MG63 (cell line): ENCODE measurements around the gene ZC2HC1B. TPM values are rescaled to one million over a fixed set of nuclear protein-coding genes. Genes with fewer than 3 reads are reported as not detected.
A peak's percentile ranks its signal among the peaks of the same experiment; 100 is the strongest.

ENCODE experiments used
- DNase-seq: peaks from one replicate; pipeline ENCODE4 v3.0.0-alpha.2; 2020
- H3K27me3 ChIP-seq: fragments of 250-450 bp; sonication (Bioruptor Pico); 2 replicates; pipeline ENCODE4 v1.5.1; 2020; ENCODE audit warnings: mild to moderate bottlenecking, moderate library complexity
- H3K36me3 ChIP-seq: fragments of 250-450 bp; sonication (Bioruptor Pico); 2 replicates; pipeline ENCODE4 v1.5.1; 2020; ENCODE audit warnings: mild to moderate bottlenecking, moderate library complexity
- H3K4me3 ChIP-seq: fragments of 250-450 bp; sonication (Bioruptor Pico); 2 replicates; pipeline ENCODE4 v1.5.1; 2020; ENCODE audit warnings: mild to moderate bottlenecking, moderate library complexity
- H3K9me3 ChIP-seq: fragments of 250-450 bp; sonication (Bioruptor Pico); 2 replicates; pipeline ENCODE4 v1.5.1; 2020; ENCODE audit warnings: mild to moderate bottlenecking, moderate library complexity
- total RNA-seq: library from RNA; depleted of rRNA; stranded (reverse); fragments of >200 nt; shearing (Covaris generic); gene quantifications from 2 replicates; pipeline ENCODE4 v1.2.3, GENCODE V29; 2014; ENCODE audit warnings: low replicate concordance

The ZC2HC1B gene
- total RNA-seq, 1 experiment from 2014 or later: not detected

DNA sequence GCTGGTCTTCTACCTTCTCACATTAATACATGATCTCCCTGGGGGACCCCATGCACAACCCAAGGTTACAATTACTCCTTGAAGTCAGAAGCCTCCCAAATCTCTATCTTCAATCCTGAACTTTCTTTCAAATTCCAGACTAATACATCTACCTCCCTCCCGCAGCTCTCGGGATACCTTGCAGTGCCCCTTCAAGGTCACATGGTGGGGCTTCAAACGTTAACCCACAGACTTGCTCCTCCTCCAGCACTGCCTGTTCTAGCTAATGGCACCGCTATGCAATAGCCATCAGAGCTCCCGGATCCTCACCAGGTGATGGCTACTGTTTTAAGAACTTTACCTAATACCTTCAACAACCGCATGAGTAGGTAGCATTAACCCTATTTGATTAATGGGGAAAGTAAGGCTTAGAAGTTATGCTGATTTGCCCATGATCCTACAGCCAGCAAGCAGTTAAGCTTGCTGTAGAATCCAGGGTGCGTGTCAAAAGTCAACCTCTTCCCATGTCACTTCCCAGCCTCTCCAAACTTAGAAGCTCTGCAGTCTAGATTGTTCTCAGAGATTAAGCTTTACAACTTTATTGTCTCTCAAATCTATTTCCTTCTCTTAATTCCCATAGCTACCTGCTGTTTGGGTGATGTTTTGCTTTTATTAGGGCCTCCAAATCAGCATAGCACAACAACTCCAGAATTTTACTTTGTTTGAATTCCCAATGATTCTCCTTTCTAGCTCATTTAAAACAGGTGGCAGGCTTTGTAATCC lies 99.1 kb downstream of the ZC2HC1B start:
- no peak for DNase-seq
- Histone ChIP-seq H3K9me3 (no peaks in the 10 kb centered on the region), H3K36me3 (peaks cover 4% of the 10 kb centered on the region; the same call in 1 of the 2 replicates), H3K4me3 (no peak overlapping the region), H3K27me3 (peaks cover 3% of the 10 kb centered on the region; the same call in 1 of the 2 replicates)

DNA sequence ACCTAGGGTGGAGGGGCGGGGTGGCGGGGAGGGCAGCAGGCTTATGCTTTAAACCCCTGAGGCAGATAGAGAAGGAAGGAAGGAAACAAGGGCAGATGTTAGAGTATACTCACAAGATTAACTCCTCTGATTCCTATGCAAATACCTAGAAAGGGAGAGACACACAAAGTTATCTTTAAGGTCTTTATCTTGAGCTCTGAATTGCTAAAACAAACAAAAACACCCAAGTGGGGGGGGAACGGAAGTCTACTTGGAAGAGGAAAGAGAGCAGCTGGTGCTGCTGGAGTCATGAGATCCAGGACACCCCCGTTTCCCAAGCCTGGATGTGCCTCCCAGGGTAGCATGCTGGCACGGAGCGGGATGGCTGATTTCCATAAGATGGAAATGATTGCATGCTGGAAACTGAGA lies 100.4 kb downstream of the ZC2HC1B start:
- Histone ChIP-seq H3K36me3 (peaks cover 4% of the 10 kb centered on the region; the same call in 1 of the 2 replicates), H3K9me3 (no peaks in the 10 kb centered on the region), H3K27me3 (peaks cover 3% of the 10 kb centered on the region; the same call in 1 of the 2 replicates), H3K4me3 (no peak overlapping the region)
- DNase-seq: peak; percentile 14

DNA sequence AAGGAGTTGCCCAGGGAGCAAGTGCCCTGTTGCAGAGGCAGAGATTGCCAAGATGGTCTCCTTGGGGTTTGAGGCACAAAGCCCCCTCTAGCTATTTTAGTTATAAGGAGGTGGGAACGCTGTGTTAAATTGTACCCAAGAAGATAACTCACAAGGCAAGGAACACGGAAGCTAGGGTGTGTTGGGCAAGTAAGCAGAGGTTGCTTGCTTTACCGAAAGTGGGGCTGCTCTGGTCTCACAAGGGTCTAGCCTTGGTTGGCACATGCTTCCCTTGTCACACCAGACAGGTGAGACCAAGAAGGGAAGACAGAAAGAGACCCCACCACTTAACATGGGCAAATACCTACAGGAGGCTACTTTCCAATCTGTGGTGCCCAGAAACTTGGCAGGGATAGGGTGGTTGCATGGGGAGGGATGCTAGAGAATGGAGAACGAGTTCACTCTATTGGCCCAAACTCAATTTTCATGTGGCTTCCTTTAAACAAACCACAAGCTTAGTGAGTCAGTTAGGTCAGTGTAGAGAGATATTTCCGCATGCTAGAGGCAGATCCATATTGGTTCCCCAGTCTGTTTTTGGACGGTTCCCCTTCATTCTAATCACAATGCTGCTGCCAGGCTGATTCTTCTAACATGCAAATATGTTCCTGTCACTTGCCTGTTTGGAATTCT lies 101.4 kb downstream of the ZC2HC1B start:
- no peak overlapping the region for H3K4me3 ChIP-seq
- H3K36me3 ChIP-seq: peaks cover 4% of the 10 kb centered on the region; the same call in 1 of the 2 replicates
- peak; percentile 25 for DNase-seq
- H3K27me3 ChIP-seq: peaks cover 3% of the 10 kb centered on the region; the same call in 1 of the 2 replicates
- no peaks in the 10 kb centered on the region for H3K9me3 ChIP-seq

DNA sequence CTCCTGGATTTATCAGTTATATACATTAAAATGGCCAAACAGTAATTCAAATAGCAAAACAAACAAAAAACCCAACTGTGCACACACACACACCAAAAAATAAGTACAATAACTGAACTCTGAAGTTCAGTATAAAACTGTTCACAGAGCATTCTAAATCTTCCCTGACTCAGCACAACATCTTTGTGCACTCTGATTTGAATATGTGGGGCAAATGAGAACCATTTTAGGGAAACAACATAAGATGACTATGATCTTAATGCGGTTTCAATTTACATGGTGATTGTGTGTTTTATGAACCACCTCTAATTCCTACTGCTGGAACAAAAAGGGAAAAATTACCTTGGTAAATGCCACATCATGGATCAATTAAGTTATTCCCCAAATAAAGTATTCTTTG lies 102.0 kb downstream of the ZC2HC1B start:
- peaks cover 4% of the 10 kb centered on the region; the same call in 1 of the 2 replicates for H3K36me3 ChIP-seq
- no peak for DNase-seq
- H3K27me3 ChIP-seq: peaks cover 3% of the 10 kb centered on the region; the same call in 1 of the 2 replicates
- no peaks in the 10 kb centered on the region for H3K9me3 ChIP-seq
- no peak overlapping the region for H3K4me3 ChIP-seq

DNA sequence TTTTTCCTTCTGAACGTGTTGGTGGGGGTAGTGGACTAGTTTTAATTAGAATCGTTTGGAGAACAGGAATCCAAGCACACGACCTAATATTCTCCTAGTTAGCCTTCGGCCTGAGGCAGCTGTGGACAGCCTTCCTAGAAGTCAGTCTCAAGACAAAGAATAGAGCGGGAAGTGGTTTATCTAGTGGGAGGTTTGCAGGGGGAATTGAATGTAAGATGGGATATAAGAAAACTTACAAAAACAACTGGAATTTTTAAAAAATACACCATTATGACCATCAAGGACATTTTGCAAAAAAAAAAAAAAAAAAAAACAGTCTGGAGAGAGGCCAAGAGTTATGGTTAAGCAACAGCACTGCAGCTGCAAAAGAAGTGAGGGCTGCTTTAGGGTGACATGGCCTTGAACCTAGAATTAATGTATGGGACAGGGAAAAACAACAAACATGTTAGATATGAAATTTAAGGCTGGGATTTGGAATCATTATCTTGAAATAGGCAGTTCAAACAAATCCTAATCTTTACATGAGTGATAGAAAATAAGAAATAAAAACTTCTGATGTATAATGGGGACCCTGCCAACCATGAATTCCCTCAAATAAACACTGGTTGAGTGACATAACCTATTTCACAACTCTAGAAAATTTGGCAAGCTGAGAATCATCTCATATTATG lies 103.6 kb downstream of the ZC2HC1B start:
- H3K9me3 ChIP-seq: no peaks in the 10 kb centered on the region
- peaks cover 4% of the 10 kb centered on the region; the same call in 1 of the 2 replicates for H3K36me3 ChIP-seq
- no peak overlapping the region for H3K4me3 ChIP-seq
- no peaks in the 10 kb centered on the region for H3K27me3 ChIP-seq
- DNase-seq: no peak

DNA sequence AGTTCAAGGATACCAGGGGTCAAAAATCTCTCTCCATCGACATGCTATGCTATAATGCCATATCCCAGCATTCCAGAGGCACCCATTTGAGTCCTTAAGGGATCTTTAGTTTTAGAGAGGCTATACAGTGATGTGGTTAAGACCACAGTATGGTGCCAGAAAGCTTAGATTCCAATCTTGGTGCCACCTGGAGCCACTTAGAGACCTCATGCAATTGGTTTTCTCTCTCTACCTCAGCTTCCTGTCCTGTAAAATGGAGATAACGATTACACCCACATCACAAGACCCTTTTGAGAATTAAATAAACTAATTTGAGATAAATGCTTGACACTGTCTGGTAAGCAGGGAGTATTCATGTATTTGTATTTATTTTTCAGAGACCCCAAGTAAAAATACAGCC lies 104.8 kb downstream of the ZC2HC1B start:
- H3K36me3 ChIP-seq: peaks cover 4% of the 10 kb centered on the region; the same call in 1 of the 2 replicates
- H3K4me3 ChIP-seq: no peak overlapping the region
- DNase-seq: no peak
- no peaks in the 10 kb centered on the region for H3K9me3 ChIP-seq
- H3K27me3 ChIP-seq: no peaks in the 10 kb centered on the region

DNA sequence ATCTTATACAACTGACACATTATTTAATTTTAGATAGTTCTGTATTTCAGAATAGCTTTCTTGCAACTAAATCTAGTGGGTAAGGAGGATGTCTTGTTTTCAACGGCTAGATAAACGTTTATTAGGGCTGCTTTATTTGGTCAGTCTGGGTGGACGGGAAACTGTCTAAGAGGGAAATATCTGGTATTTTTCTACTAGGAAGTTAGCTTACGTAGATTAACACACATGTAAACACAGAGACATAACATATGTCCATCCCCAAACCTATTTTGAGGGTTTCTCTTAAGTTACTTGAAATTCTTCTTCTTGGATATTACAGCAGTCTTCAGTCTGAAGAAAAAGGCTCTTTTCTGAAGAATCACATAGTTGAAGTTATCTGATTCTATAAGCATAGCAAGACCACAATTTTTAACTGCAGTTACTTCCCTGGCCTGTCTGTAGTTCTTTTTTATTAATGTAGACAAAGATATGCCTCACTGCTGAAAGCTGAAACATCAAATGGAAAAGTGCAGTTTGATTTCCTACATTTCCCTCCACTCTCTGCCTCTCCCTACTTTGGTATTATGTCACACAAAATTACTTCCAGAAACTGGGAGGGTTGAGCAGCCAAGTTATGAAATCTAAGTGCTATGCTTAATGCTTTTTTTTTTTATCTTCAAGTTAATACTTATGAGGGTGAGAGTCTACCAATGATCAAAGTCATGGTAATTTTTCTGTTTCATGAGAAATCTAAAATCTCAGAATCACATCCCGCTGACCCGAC lies 106.4 kb downstream of the ZC2HC1B start:
- no peak for DNase-seq
- H3K9me3 ChIP-seq: no peaks in the 10 kb centered on the region

DNA sequence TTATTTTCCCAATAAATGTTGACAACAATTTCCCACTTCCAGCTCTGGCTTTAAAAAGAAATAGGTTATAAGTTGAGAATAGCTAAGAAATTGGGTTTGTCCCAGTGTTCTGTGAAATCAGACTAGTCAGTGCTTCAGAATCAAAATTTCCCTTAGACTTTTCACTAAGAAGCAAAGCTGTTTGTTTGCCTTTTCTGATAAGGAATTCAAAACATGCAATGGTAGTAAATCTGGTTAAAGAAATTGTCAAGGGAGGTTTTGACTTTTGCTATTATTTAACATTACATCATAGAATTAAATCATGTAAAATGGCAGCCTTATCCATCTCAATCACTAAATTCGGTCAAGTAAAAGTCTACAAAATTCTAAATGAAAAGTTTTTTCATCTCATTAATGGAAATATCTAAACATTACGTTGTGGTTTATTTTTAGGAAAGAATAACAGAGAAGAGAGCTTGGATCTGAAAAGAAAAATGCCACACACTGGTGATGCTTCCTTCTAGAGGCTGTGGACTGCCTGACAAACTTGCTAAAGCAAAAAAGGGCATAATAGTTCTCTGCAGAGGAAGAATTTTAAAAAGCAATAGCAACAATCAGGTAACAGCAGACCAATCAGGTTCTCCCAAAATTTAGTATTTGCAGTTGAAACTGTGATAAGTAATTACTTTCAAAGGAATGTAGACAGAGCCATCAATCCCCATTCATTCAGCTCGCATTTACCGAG lies 107.4 kb downstream of the ZC2HC1B start:
- H3K36me3 ChIP-seq: no peaks in the 10 kb centered on the region
- DNase-seq: no peak
- no peak overlapping the region for H3K4me3 ChIP-seq
- no peaks in the 10 kb centered on the region for H3K9me3 ChIP-seq
- H3K27me3 ChIP-seq: no peaks in the 10 kb centered on the region

More for the DNA sequence above, 106.4 kb downstream of the ZC2HC1B start:
- Histone ChIP-seq H3K4me3 (no peak overlapping the region), H3K36me3 (peaks cover 2% of the 10 kb centered on the region; the same call in 1 of the 2 replicates), H3K27me3 (no peaks in the 10 kb centered on the region)

DNA sequence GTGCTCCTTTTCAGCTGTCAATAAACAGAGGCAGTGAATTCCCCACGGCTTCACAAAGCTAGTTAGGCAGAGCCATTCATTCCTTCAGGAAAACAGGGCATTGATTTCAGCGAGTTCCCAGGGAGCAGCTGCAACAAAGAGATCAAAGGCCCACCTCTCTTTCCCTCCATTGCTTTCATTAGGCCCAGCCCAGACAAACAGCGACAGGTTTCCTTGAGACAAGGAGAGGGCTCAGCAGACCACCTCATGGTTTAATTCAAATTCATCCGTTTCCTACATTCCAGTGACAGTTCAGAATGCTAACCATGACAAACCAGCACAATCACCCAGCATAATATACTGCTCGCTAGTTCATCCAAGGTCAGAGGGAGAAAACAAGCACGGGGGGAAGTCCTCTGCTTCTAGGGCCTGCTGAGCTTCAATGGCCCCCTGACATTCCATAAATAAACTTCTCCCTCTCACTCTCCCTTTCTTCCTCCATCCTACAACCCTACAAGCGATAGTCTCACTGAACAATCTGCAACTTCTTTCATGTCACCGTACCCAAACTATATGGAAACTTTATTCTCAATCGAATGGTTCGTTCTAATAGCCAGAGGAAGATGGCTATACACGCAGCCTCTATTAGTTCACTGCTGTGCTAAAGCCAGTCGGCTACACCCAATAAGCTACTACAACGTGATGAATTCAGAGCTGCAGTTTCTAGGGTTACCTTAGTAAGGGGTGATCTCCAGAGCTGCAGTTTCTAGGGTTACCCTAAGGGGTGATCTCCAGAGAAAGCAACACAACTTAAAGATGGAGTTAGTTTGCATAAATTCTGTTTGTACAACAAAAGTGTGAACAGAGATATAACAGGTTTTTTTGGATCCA lies 109.1 kb downstream of the ZC2HC1B start:
- no peaks in the 10 kb centered on the region for H3K27me3 ChIP-seq
- no peak overlapping the region for H3K4me3 ChIP-seq
- DNase-seq: no peak
- no peaks in the 10 kb centered on the region for H3K9me3 ChIP-seq
- no peaks in the 10 kb centered on the region for H3K36me3 ChIP-seq

DNA sequence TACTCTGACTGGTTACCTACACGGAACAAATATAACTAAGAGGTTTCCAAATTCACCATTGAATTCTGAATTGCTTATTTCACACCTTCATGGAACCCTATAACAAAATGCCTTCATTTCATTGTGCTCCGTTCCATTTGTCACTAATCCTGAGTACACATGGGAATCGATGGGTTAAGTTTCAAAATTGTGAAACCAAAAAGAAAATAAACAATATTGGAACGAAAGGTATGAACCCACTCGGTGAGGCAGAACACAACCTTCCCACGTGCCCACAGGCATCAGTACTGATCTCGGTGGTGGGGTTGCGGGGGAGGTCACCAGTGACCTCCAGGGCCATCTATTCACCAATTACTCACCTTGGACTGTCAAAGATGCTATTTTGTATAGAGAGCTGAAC lies 109.8 kb downstream of the ZC2HC1B start:
- H3K4me3 ChIP-seq: no peak overlapping the region
- no peaks in the 10 kb centered on the region for H3K9me3 ChIP-seq
- H3K36me3 ChIP-seq: no peaks in the 10 kb centered on the region
- no peaks in the 10 kb centered on the region for H3K27me3 ChIP-seq
- DNase-seq: no peak

DNA sequence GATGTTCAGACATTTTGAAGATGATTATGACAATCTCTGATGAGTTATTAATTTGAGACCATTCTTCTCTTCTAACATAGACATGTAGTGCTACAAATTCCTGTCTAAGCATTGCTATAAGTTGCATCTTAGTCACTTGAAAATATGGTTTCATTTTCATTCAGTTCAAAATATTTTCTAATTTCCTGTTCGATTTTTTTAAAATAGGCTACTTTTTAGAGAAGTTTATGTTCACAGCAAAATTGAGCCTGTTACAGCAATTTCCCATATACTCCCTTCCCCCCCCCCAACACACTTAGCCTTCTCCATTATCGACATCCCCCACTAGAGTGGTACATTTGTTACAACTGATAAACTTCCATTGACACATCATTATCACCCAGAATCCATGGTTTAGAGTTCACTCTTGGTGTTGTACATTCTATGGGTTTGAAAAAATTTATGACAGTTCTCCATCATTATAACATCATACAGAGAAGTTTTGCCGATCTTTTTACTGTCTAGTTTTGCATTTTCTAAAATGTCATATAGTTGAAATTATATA lies 112.6 kb downstream of the ZC2HC1B start:
- H3K9me3 ChIP-seq: peaks cover 4% of the 10 kb centered on the region
- no peaks in the 10 kb centered on the region for H3K36me3 ChIP-seq
- no peak overlapping the region for H3K4me3 ChIP-seq
- H3K27me3 ChIP-seq: no peaks in the 10 kb centered on the region
- DNase-seq: no peak

DNA sequence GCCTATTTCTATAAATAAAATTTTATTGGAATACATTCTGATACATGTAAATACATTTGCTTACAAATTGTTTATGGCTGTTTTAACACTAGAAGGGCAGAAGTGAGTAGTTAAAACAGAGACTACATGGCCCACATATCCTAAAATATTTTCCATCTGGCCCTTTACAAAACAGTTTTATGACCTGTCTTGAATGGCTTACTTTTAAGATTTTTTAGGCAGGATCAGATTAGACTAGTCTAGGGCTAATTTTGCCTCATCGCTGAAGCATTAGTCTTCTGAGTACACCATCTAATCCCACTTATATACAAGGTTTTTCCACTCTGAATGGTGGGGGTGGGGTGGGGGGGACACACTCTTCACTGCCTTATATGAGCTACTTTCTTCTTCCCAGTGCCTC lies 116.6 kb downstream of the ZC2HC1B start:
- no peaks in the 10 kb centered on the region for H3K27me3 ChIP-seq
- DNase-seq: no peak
- no peak overlapping the region for H3K4me3 ChIP-seq
- H3K36me3 ChIP-seq: no peaks in the 10 kb centered on the region
- H3K9me3 ChIP-seq: peaks cover 4% of the 10 kb centered on the region

DNA sequence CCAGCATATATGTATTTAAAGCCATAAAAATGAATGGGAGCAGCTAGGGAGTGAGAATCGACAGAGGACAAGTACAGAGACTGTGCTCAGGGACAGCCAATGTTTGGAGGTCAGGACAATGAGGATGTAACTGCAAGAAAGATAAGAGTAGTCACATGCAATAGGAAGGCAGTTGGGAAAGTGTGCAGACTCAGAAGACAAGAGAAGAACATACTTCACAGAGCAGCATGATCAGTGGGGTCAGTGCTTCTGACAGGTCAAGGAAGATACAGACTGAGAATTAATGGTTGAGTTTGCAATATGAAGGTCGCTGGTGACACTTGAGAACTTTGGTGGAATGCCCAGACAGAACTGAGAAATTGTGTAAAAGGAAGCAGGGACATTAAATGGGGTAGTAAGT lies 118.7 kb downstream of the ZC2HC1B start:
- DNase-seq: no peak
- Histone ChIP-seq H3K9me3 (peaks cover 4% of the 10 kb centered on the region), H3K4me3 (no peak overlapping the region), H3K27me3 (no peaks in the 10 kb centered on the region), H3K36me3 (no peaks in the 10 kb centered on the region)

DNA sequence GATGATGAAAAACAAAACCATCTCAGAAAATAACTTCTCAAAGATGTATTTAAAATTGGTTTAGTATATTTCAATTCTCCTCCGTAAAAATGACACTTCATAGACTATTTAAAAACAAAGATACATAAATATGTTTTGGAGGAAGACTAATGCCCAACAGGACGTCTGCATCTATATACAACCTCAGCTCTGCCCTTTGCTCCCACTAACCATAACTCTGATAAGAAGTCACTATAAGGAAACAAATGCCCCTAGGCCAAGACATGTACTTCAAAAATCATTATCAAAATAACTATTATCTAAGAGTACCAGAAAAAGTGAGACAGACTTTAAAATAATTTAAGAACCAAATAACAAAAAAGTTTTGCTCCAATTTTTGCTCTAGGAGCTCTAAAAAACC lies 120.4 kb downstream of the ZC2HC1B start:
- no peaks in the 10 kb centered on the region for H3K36me3 ChIP-seq
- H3K4me3 ChIP-seq: no peak overlapping the region
- H3K9me3 ChIP-seq: peaks cover 4% of the 10 kb centered on the region
- no peak for DNase-seq
- H3K27me3 ChIP-seq: no peaks in the 10 kb centered on the region
